HuH-7 (cell line): ENCODE data around the gene ZNF292.
"Not testable (repeated sequence)": the region's sequence is repeated elsewhere in the genome, so short reads cannot be mapped to it uniquely, and the experiment has no call there.

Source experiments
- DNase-seq: peaks from one replicate; pipeline ENCODE4 v3.0.0; 2011; ENCODE audit warnings: low spot score

The ZNF292 gene

DNA sequence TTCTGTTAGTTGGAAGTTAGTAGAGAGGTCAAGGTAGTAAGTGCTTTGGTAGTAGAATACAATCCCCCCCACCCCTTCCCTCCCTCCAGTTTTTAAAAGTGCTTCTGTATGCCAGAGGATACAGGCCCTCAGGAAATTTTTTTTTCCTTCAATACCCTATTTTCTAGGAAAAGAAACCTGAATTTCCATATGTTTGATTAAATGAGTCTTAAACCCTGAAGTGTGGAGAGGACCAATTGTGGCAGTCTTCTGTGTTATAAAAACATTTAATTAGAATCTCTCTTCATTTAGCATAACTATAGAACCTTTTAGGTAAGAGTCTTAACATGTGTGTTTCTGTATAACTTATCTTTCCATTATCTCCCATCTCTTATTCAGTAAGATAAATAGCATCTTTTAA, 59.5 kb downstream of the ZNF292 start:
- DNase-seq, result no peak

DNA sequence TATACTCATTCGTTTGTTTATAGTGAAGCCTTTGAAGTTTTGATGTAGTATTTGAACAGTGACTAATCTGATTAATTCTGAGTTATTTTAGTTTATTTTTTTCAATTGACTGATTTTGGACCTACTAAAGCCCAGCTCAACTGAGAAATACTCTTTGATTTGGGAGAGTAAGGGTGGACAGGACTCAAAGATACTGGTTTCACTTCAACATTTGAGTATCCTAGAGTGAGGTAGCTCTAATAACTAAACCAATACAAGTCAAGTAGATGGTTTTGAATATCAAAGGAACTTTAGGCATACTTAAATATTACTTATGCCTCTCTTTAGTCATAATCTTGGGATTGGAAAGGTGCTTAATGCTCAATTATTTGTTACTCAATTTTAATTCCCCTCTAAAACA, 65.6 kb downstream of the ZNF292 start:
- DNase-seq, result no peak

DNA sequence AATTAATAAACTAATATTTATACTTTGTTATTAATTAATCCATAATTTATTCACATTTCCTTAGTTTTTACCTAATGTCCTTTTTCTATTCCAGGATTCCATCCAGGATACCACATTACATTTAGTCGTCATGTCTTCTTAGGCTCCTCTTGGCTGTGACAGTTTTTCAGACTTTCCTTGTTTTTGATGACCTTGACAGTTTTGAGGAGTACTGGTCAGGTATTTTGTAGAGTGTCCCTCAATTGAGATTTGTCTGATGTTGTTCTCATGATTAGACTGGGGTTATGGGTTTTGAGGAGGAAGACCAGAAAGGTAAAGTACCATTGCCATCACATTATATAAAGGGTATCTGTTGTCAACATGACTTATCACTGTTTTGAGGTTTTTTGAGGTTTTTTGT, 67.3 kb downstream of the ZNF292 start:
- no peak for DNase-seq

- no peak for DNase-seq
Observed at GRCh38 chr6:87224971-87225370, 69.6 kb downstream of the ZNF292 start.

- DNase-seq, result no peak
Observed at GRCh38 chr6:87225511-87225910, 70.1 kb downstream of the ZNF292 start.

- DNase-seq, result no peak
Observed at GRCh38 chr6:87225937-87226336, 70.6 kb downstream of the ZNF292 start.

GRCh38 chr6:87230801-87231200, 75.4 kb downstream of the ZNF292 start:
- no peak for DNase-seq

- peak; percentile 13 for DNase-seq
Observed at GRCh38 chr6:87237804-87238203, 82.4 kb downstream of the ZNF292 start.

DNA sequence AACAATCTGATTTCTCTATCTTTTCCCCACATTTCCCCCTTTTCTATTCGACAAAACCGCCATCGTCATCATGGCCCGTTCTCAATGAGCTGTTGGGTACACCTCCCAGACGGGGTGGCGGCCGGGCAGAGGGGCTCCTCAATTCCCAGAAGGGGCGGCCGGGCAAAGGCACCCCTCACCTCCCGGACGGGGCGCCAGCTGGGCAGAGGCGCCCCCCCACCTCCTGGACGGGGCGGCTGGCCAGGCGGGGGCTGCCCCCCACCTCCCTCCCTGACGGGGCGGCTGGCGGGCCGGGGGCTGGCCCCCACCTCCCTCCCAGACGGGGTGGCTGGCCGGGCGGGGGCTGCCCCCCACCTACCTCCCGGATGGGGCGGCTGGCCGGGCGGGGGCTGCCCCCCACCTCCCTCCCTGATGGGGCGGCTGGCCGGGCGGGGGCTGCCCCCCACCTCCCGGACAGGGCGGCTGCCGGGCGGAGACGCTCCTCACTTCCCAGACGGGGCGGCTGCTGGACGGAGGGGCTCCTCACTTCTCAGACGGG, 83.8 kb downstream of the ZNF292 start:
- DNase-seq, result not testable (repeated sequence)

DNA sequence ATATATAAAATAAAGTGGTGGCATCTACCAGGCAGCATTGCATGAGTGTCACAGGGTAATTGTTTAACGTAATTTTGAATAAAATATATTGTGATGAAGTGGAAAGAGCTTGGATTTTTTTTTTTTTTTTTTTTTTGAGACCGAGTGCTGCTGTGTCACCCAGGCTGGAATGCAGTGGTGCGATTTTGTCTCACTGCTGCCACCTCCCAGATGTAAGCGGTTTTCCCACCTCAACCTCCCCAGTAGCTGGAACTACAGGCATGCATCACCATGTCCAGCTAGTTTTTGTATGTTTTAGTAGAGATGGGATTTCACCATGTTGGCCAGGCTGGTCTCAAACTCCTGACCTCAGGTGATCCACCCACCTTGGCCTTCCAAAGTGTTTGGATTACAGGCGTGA, 85.9 kb downstream of the ZNF292 start:
- no peak for DNase-seq

DNA sequence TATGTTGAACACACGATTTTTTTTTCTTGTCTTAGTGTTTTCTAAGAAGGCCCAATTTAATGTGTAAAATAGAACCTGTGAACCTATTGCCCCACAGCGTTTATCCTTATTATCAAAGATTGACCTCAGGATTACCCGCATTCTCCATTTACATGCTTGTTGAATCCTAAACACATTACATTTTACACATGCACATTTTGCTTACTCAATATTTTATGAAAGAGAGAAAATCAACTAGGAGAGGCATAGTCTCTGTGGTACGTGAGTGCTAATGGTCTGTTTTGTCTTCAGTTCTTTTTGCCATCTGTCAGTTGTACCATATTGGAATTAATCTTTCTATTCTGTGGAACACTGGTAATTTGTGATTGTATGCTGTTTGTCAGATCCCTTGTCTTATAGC, 86.9 kb downstream of the ZNF292 start:
- no peak for DNase-seq

DNA sequence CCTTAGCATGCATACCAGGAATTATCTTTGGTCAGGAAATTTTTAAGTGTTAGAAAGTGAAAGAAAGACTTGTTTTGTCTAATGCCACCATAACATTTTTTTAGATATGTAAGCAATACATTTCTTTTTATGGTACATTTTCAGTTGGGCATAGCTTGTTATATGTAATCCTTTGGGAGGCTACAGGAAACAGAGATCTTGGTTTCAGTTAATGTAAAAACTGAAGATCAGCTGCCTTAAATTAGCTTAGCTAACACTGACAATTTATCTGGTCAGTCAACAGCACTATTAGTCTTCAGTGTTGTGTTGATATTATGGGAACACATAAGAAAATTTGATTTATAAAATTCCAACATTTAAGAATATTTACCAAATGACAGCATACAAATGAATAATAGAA, 88.4 kb downstream of the ZNF292 start:
- DNase-seq, result no peak

- no peak for DNase-seq
Observed at GRCh38 chr6:87244380-87244779, 89.0 kb downstream of the ZNF292 start.

DNA sequence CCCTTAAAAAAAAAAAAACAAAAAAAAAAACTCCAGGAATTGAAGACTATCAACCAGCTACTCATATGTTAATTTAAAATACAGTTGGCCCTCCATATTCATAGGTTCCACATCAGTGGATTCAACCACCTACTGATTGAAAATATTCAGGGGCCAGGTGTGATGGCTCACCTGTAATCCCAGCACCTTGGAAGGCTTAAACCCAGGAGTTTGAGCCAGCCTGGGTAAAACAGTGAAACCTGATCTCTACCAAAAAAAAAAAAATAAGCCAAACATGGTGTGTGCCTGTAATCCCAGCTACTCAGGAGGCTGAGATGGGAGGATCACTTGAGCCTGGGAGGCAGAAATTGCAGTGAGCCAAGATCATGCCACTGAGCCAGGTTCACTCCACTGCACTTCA, 94.7 kb downstream of the ZNF292 start:
- DNase-seq, result no peak

DNA sequence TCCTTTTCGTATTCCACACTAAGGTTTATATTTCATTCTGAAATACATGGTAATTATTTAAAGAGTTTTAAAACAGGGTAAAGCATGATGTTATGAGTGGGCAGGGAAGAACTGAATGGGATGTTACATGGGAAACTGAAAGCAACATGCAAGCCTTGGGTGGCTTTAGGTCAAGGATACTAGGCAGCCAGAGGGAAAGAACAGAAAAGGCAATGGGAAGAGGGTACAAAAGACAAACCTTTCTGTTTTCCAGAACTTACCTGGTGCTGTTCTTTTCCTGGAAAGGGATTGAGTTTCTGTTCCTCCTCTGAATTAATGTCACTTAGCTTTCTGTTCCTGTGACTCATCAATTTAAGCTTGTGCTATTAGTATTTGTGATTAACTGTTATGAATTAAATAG, 95.9 kb downstream of the ZNF292 start:
- DNase-seq, result no peak

DNA sequence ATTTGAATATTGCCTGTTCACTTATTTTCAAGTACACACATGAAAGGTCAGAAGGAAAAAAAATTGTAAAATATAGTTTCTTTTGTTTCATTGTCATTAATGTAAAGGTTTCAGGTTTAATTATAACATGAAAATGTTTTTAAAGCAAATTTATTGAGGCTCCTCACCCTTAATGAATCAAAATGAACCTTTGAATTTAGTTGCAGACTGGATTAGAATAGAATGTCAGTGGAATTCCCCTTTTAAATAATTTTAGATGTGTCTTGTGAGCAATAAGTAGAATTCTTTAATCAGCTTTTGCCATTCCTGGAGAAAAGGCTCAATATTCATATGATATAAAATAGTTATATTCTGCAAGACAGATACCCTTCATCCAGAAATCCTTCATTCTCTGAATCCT, 96.4 kb downstream of the ZNF292 start:
- no peak for DNase-seq

DNA sequence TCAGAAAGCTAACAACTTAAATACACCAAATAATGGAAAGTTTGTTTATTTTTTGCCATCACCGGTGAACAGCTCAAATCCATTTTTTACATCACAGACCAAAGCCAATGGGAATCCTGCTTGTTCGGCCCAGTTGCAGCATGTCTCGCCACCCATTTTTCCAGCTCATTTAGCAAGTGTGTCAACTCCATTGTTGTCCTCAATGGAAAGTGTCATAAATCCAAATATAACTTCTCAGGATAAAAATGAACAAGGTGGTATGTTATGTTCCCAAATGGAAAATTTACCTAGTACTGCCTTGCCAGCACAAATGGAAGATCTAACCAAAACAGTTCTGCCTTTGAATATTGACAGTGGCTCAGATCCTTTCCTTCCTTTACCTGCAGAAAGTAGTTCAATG, 101.7 kb downstream of the ZNF292 start:
- no peak for DNase-seq

DNA sequence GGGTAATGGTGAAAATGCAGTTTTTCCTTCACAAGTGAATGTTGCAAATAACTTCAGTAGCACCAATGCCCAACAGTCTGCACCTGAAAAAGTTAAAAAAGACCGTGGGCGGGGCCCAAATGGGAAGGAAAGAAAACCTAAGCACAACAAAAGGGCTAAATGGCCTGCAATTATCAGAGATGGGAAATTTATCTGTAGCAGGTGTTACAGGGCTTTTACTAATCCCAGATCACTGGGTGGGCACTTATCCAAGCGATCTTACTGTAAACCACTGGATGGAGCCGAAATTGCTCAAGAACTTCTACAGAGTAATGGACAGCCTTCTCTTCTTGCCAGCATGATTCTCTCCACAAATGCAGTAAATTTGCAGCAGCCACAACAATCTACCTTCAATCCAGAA, 102.2 kb downstream of the ZNF292 start:
- DNase-seq, result no peak

DNA sequence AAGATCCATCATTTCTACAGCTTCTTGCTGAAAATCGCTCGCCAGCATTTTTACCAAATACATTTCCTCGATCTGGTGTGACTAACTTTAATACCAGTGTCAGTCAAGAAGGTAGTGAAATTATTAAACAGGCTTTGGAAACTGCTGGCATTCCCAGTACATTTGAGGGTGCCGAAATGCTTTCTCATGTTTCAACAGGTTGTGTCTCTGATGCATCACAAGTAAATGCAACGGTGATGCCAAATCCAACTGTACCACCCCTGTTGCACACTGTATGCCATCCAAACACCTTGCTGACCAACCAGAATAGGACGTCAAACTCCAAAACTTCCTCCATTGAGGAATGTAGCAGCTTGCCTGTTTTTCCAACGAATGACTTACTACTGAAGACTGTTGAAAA, 102.6 kb downstream of the ZNF292 start:
- DNase-seq, result no peak

GRCh38 chr6:87259791-87260190, 104.4 kb downstream of the ZNF292 start:
- DNase-seq, result no peak

GRCh38 chr6:87261534-87261933, 106.2 kb downstream of the ZNF292 start:
- DNase-seq, result no peak

- no peak for DNase-seq
Observed at GRCh38 chr6:87264481-87264880, 109.1 kb downstream of the ZNF292 start.

GRCh38 chr6:87274660-87275274, 119.4 kb downstream of the ZNF292 start:
- no peak for DNase-seq

DNA sequence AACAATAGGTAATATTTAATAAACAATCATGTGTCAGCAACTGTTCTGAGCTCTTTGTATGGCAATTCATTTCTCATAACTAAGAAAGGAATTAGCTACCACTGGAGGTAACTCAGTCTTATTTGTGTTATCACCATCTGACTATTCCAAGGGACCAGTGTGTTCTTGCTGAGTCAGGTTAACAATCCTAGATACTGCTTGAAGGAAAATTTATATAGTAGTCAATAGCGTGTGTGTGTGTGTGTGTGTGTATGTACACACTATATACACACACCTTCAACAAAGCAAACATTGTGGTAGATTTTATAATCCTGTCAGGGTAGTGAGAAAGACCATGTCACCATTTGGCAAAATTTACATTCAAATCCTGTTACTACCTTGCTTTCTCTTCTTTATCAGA, 121.3 kb downstream of the ZNF292 start:
- no peak for DNase-seq

DNA sequence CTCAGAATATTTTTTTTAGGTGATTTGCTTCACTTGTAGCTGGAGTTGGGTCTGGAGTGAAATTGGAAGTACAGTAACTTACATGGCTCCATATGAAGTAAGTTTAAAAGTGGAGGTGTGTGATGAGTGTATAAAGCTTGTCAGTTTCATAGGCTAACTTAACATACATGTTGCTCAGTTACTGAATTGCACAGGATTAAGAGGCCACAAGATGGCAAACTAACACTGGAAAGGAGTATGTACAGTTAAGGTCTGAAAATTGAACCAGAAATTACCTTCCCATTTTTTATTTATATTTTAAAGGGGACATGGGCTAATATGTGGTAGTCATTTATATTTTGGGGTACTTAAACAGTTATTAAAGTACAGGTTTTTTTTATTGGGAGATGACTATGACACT, 121.8 kb downstream of the ZNF292 start:
- DNase-seq, result no peak
